ENCODE data around the gene ELK1. TPM values are rescaled to one million over a fixed set of nuclear protein-coding genes. Genes with fewer than 3 reads are reported as not detected.

Gene ELK1
- total RNA-seq, 4 donors from 2014 or later = 18.2 to 34.2 (median 25.6) TPM

DNA sequence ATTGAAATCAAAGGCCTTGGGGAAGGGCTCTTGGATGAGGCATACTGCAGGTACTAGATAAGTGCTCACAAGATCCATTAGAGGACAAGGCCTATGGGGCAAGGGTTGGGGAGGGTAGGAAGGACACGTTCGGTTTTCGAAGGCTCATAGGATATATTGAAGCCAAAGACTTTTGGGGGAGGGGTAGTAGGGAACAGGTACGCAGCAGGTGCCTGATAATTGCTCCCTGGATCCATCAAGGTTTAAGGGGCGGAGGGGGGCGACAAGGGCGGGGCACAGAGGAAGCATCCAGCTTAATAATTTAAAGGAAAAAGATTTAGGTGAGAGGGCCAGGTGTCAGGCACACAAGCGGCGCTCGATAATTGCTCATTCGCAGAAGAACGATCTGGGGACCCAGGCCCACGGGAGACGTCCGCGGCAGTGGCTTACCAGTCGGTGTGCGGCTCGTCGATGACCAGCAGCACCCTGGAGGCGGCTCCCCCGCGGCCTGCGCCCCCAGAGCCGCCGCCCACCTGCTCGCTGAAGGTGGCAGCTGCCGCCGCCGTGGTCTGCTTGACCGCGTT lies 31.4 kb downstream of the ELK1 start:
- Histone ChIP-seq H3K36me3 (no peaks in the 10 kb centered on the region), H3K9me3 (no peaks in the 10 kb centered on the region), H3K4me3 (no peak overlapping the region), H3K27me3 (no peaks in the 10 kb centered on the region), H3K27ac (no peak overlapping the region), H3K4me1 (no peaks in the 10 kb centered on the region)
- no peak for TF ChIP-seq CTCF (IDR thresholded peaks at IDR 0.05)
- DNase-seq = no peak
- intact Hi-C loops (cut with DNase I; ENCODE audit: low total_unique reads) = no loop called here

GRCh38 chrX:47614618-47615017 lies 35.7 kb downstream of the ELK1 start:
- intact Hi-C loops (cut with DNase I; ENCODE audit: low total_unique reads) = no loop called here

DNA sequence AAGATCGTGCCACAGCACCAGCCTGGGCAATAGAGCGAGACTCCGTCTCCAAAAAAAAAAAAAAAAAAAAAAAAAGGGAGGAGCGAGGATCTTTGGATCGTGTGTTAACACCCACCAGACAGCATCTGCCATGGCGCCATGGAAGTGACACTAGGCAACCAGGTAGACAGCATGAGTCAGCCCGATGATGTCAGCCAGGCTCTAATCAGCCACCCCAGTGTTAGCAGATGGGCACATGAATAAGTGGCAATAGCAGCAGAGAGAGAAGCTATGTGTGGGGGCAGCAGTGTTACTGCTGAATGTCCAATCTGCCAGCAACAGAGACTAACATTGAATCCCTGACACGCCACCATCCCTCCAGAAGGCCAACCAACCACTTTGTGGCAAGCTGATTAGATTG lies 37.3 kb downstream of the ELK1 start:
- intact Hi-C loops (cut with DNase I; ENCODE audit: low total_unique reads) = no loop called here
- H3K9me3 ChIP-seq = no peaks in the 10 kb centered on the region
- H3K27me3 ChIP-seq = no peaks in the 10 kb centered on the region
- DNase-seq = no peak
- TF ChIP-seq CTCF (IDR thresholded peaks at IDR 0.05) (no peak), POLR2A (IDR thresholded peaks at IDR 0.05) (no peak)
- H3K27ac ChIP-seq = no peak overlapping the region
- H3K4me1 ChIP-seq = no peaks in the 10 kb centered on the region
- no peak overlapping the region for H3K4me3 ChIP-seq
- H3K36me3 ChIP-seq = no peaks in the 10 kb centered on the region

More at GRCh38 chrX:47614618-47615017, 35.7 kb downstream of the ELK1 start:
- no peaks in the 10 kb centered on the region for H3K9me3 ChIP-seq
- H3K4me1 ChIP-seq = no peaks in the 10 kb centered on the region
- no peak overlapping the region for H3K27ac ChIP-seq
- H3K36me3 ChIP-seq = no peaks in the 10 kb centered on the region
- DNase-seq = no peak
- no peak overlapping the region for H3K4me3 ChIP-seq
- no peaks in the 10 kb centered on the region for H3K27me3 ChIP-seq
- TF ChIP-seq CTCF (IDR thresholded peaks at IDR 0.05) = no peak
- TF ChIP-seq POLR2A (IDR thresholded peaks at IDR 0.05) = no peak

- intact Hi-C loops (cut with DNase I; ENCODE audit: low total_unique reads) = no loop called here
- H3K4me1 ChIP-seq = no peaks in the 10 kb centered on the region
- TF ChIP-seq POLR2A (IDR thresholded peaks at IDR 0.05) (no peak), CTCF (IDR thresholded peaks at IDR 0.05) (no peak)
Observed at GRCh38 chrX:47612418-47612817, 37.9 kb downstream of the ELK1 start.

DNA sequence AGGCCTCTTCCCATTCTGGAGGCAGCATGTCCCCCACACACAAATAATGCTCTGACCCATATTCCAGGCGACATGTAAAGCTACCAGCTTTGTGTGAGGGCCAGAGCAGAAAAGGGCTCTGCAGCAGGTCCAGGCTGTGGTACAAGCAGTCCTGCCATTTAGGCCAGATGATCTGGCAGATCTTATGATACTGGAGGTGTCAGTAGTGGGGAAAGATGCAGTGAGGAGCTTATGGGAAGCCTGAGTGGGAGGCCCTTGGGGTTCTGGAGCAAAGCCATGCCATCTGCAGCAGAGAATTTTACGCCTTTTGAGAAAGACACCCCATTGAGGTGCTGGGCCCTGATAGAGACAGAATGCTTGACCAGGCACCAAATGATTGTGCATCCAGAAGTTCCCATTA lies 38.4 kb downstream of the ELK1 start:
- no peaks in the 10 kb centered on the region for H3K4me1 ChIP-seq
- TF ChIP-seq CTCF (IDR thresholded peaks at IDR 0.05) (no peak), POLR2A (IDR thresholded peaks at IDR 0.05) (no peak)
- DNase-seq = no peak
- H3K4me3 ChIP-seq = no peak overlapping the region
- no peaks in the 10 kb centered on the region for H3K9me3 ChIP-seq
- intact Hi-C loops (cut with DNase I; ENCODE audit: low total_unique reads) = no loop called here
- H3K27me3 ChIP-seq = no peaks in the 10 kb centered on the region
- H3K27ac ChIP-seq = no peak overlapping the region
- H3K36me3 ChIP-seq = no peaks in the 10 kb centered on the region

More at GRCh38 chrX:47612418-47612817, 37.9 kb downstream of the ELK1 start:
- Histone ChIP-seq H3K36me3 (no peaks in the 10 kb centered on the region), H3K4me3 (no peak overlapping the region), H3K27me3 (no peaks in the 10 kb centered on the region), H3K27ac (no peak overlapping the region), H3K9me3 (no peaks in the 10 kb centered on the region)
- DNase-seq = no peak
